Stomach (tissue), 4 donors: ENCODE measurements around the gene CRIM1.

ENCODE experiments used
- POLR2AphosphoS5 ChIP-seq, 3 donors: sonication (generic); formaldehyde crosslinking; IDR thresholded peaks; one replicate each; pipeline ENCODE4 v1.6.1; 2016; ENCODE audit warnings: antibody characterized with exemption in 3 of 3
- TF ChIP-seq, protein P1 (sequence below), 7 experiments: fragments of 450-650 bp in 4 of 7; fragments of 200-600 bp in 3 of 7; sonication (generic) in 3 of 7; IDR thresholded peaks; one replicate each; pipeline ENCODE4 v1.5.1; 2016 to 2019; ENCODE audit warnings: antibody characterized with exemption in 7 of 7, control low read depth in 2 of 7, mild to moderate bottlenecking in 1 of 7

DNA sequence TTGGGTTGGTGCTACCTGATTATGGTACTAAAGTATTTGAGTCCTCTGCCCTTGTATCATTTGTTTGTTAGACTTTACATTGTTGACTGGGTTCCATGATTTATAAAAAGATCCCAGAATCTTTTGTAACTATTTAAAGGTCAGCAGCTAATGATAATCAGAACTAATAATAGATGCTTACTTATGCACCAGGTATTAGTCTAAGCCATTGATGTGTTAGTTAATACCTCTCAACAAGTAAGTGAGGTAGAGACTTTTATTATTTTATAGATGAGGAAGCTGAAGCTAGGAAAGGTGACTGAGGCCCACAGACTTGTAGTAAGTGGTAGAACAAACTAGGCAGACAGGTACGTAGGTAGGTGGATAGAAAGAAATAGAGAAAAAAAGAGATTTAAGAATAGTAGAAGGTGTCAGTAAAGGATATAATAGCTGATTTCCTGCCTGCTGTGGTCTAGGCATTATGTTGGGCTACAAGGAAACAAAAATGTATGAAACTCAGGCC lies 68.1 kb downstream of the CRIM1 start:
- TF ChIP-seq, protein P1, sequence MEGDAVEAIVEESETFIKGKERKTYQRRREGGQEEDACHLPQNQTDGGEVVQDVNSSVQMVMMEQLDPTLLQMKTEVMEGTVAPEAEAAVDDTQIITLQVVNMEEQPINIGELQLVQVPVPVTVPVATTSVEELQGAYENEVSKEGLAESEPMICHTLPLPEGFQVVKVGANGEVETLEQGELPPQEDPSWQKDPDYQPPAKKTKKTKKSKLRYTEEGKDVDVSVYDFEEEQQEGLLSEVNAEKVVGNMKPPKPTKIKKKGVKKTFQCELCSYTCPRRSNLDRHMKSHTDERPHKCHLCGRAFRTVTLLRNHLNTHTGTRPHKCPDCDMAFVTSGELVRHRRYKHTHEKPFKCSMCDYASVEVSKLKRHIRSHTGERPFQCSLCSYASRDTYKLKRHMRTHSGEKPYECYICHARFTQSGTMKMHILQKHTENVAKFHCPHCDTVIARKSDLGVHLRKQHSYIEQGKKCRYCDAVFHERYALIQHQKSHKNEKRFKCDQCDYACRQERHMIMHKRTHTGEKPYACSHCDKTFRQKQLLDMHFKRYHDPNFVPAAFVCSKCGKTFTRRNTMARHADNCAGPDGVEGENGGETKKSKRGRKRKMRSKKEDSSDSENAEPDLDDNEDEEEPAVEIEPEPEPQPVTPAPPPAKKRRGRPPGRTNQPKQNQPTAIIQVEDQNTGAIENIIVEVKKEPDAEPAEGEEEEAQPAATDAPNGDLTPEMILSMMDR (IDR thresholded peaks at IDR 0.05): no peak
- TF ChIP-seq POLR2AphosphoS5 (IDR thresholded peaks at IDR 0.05): no peak
